Left lobe of liver (tissue), 2 donors: ENCODE data around the gene PPP1R1B. TPM values are rescaled to one million over a fixed set of nuclear protein-coding genes. Genes with fewer than 3 reads are reported as not detected.

Experiments used
- ATAC-seq: fragments of 200-7000 bp; cut with Tn5 transposase; one replicate; pipeline ENCODE4 v1.9.1; 2020; ENCODE audit warnings: mild to moderate bottlenecking, moderate library complexity
- DNase-seq: peaks from one replicate; pipeline ENCODE4 v3.0.0-alpha.2; 2020; ENCODE audit warnings: low spot score
- total RNA-seq: library from RNA; stranded (reverse); gene quantifications from one replicate; pipeline ENCODE4 v1.2.1, GENCODE V29; 2021
- donor health status: DM: no; HTN: no; CAD: no; lungs with moderate emphysema.
- donor health status: DM: no; HTN: yes; CAD: no.

Gene PPP1R1B
- total RNA-seq, 1 donor from 2014 or later = 0.60 TPM

- no peak for ATAC-seq
- no peak for DNase-seq
Measured at GRCh38 chr17:39600288-39600996, 26.3 kb upstream of the PPP1R1B start.

GRCh38 chr17:39600997-39601597 lies 25.7 kb upstream of the PPP1R1B start:
- DNase-seq (no peak), ATAC-seq (no peak)

GRCh38 chr17:39601758-39602532 lies 24.8 kb upstream of the PPP1R1B start:
- DNase-seq (no peak), ATAC-seq (no peak)

- ATAC-seq (no peak), DNase-seq (no peak)
Measured at GRCh38 chr17:39602533-39603303, 24.0 kb upstream of the PPP1R1B start.

GRCh38 chr17:39603304-39604016 lies 23.3 kb upstream of the PPP1R1B start:
- ATAC-seq (no peak), DNase-seq (no peak)

- ATAC-seq = no peak
- DNase-seq = no peak
Measured at GRCh38 chr17:39604911-39605491, 21.8 kb upstream of the PPP1R1B start.

GRCh38 chr17:39605492-39606433 lies 21.0 kb upstream of the PPP1R1B start:
- no peak for DNase-seq
- ATAC-seq = peak; percentile 53

- ATAC-seq = peak; percentile 34
- no peak for DNase-seq
Measured at GRCh38 chr17:39606434-39607056, 20.2 kb upstream of the PPP1R1B start.

GRCh38 chr17:39607057-39607850 lies 19.5 kb upstream of the PPP1R1B start:
- DNase-seq = no peak

GRCh38 chr17:39607851-39608130 lies 19.0 kb upstream of the PPP1R1B start, which contains the start of gene NEUROD2:
TSS of gene NEUROD2 (minus strand) at chr17:39607920. CDS start at chr17:39606599, 1,321 bp downstream.
- ATAC-seq (no peak), DNase-seq (no peak)

More at GRCh38 chr17:39607057-39607850, 19.5 kb upstream of the PPP1R1B start:
- ATAC-seq = no peak

- DNase-seq (no peak), ATAC-seq (no peak)
Measured at GRCh38 chr17:39608142-39608981, 18.4 kb upstream of the PPP1R1B start.

GRCh38 chr17:39609416-39610025 lies 17.2 kb upstream of the PPP1R1B start:
- DNase-seq (no peak), ATAC-seq (no peak)

- DNase-seq (no peak), ATAC-seq (no peak)
Measured at GRCh38 chr17:39611401-39612112, 15.2 kb upstream of the PPP1R1B start.

- DNase-seq (no peak), ATAC-seq (no peak)
Measured at GRCh38 chr17:39612291-39612894, 14.4 kb upstream of the PPP1R1B start.

GRCh38 chr17:39612935-39613464 lies 13.8 kb upstream of the PPP1R1B start:
- no peak for ATAC-seq
- DNase-seq = no peak
